HEK293T (cell line): Measurements from ENCODE around the gene EXOSC1.

Source experiments
- CTCF ChIA-PET: fragments of 350-600 bp; formaldehyde crosslinking; extraction: SDS; loops from one replicate; lab custom pipeline; 2021; ENCODE audit warnings: antibody characterized with exemption, inconsistent platforms; lab: Yijun Ruan, JAX
- POLR2A ChIA-PET: fragments of 350-600 bp; formaldehyde crosslinking; extraction: SDS; loops from one replicate; lab custom pipeline; 2020; ENCODE audit warnings: antibody characterized with exemption, inconsistent platforms; lab: Yijun Ruan, JAX
- DNase-seq: peaks from one replicate; pipeline ENCODE4 v3.0.0; 2012; ENCODE audit warnings: mixed read lengths; ENCODE audit errors: extremely low spot score
- ARNT ChIP-seq: fragments of 450-650 bp; IDR thresholded peaks from 2 replicates; pipeline ENCODE4 v1.6.1; 2017; ENCODE audit warnings: mild to moderate bottlenecking
- BHLHE40 ChIP-seq: fragments of 450-650 bp; IDR thresholded peaks from 2 replicates; pipeline ENCODE4 v1.6.1; 2016; ENCODE audit warnings: mild to moderate bottlenecking, moderate library complexity, borderline replicate concordance
- CTBP1 ChIP-seq: fragments of 450-650 bp; IDR thresholded peaks from 2 replicates; pipeline ENCODE4 v1.6.1; 2016; ENCODE audit warnings: borderline replicate concordance
- ELF4 ChIP-seq: fragments of 450-650 bp; IDR thresholded peaks from 2 replicates; pipeline ENCODE4 v1.6.1; 2017; ENCODE audit warnings: antibody characterized with exemption
- FOXA1 ChIP-seq: fragments of 450-650 bp; IDR thresholded peaks from 2 replicates; pipeline ENCODE4 v1.6.1; 2016; ENCODE audit warnings: mild to moderate bottlenecking
- FOXK2 ChIP-seq: fragments of 450-650 bp; IDR thresholded peaks from 2 replicates; pipeline ENCODE4 v1.6.1; 2016; ENCODE audit warnings: mild to moderate bottlenecking
- FOXM1 ChIP-seq: fragments of 450-650 bp; IDR thresholded peaks from 2 replicates; pipeline ENCODE4 v1.6.1; 2017; ENCODE audit warnings: mild to moderate bottlenecking, borderline replicate concordance
- HDGF ChIP-seq: fragments of 450-650 bp; IDR thresholded peaks from 2 replicates; pipeline ENCODE4 v1.6.1; 2017; ENCODE audit warnings: antibody characterized with exemption, borderline replicate concordance
- L3MBTL2 ChIP-seq: fragments of 450-650 bp; conservative IDR thresholded peaks from 2 replicates; pipeline ENCODE4 v1.6.1; 2016; ENCODE audit warnings: mild to moderate bottlenecking
- LEF1 ChIP-seq: fragments of 450-650 bp; IDR thresholded peaks from 2 replicates; pipeline ENCODE4 v1.6.1; 2017; ENCODE audit warnings: mild to moderate bottlenecking, borderline replicate concordance
- NFRKB ChIP-seq: fragments of 450-650 bp; IDR thresholded peaks from 2 replicates; pipeline ENCODE4 v1.6.1; 2016; ENCODE audit warnings: mild to moderate bottlenecking, moderate library complexity
- SP1 ChIP-seq: fragments of 450-650 bp; IDR thresholded peaks from 2 replicates; pipeline ENCODE4 v1.6.1; 2017
- SUZ12 ChIP-seq: fragments of 450-650 bp; IDR thresholded peaks from 2 replicates; pipeline ENCODE4 v1.6.1; 2016; ENCODE audit warnings: mild to moderate bottlenecking
- TARDBP ChIP-seq: fragments of 450-650 bp; IDR thresholded peaks from 2 replicates; pipeline ENCODE4 v1.6.1; 2016
- ZNF384 ChIP-seq: fragments of 450-650 bp; IDR thresholded peaks from 2 replicates; pipeline ENCODE4 v1.6.1; 2016
- TF ChIP-seq, protein P1 (sequence below): fragments of 450-650 bp; IDR thresholded peaks from 2 replicates; pipeline ENCODE4 v1.6.1; 2016

The EXOSC1 gene

DNA sequence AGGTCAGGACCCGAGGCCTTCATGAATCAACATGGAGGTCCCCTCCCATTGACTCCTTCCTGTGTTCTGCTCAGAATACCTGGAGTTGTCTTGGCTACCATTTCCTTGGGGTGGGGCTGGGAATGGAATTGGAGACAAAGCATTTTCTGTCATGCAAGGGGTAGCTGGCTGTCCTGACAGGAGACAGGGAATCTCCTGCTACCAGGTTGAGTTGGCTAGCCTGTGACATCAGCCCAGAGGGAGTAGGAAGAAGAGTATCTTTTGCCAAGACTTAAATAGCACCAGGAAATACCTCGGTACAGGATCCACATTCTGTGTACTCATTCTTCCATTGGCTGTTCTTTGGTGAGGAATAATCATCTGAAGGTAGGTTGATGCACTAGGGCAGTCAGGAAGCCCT, 5.0 kb upstream of the EXOSC1 start:
- POLR2A ChIA-PET = no interaction called here

DNA sequence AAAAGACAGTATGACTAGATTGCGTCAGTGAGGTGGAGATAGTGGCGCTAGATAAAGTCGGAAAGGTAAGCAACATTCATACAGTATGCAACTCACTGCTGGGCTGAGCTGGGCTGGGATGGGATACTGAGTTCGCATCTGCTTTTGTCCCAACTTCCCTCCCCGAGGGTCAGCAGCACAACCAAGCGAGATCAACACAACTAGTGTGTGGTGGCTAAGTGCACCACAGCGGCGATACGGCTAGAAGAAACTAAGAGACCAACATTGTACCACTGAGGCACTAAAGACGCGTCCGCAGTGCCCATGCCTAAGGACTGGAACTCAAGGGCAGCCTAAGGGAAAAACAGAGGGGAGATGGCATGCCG, 467 bp downstream of the EXOSC1 start:
- ChIA-PET CTCF (no interaction called here), POLR2A (interaction anchor here (0.6 to 1.3 kb wide), 5 partner anchors 11 to 44 kb away, joined by 3 to 4 read pairs (median 3); partner anchors contain the start of gene RRP12)

More for the DNA sequence above, 5.0 kb upstream of the EXOSC1 start:
- TF ChIP-seq ZNF384 (no peak), SP1 (no peak), SUZ12 (no peak), FOXA1 (no peak), FOXM1 (no peak), ARNT (no peak), BHLHE40 (no peak), TARDBP (no peak), FOXK2 (no peak)
- TF ChIP-seq, protein P1, sequence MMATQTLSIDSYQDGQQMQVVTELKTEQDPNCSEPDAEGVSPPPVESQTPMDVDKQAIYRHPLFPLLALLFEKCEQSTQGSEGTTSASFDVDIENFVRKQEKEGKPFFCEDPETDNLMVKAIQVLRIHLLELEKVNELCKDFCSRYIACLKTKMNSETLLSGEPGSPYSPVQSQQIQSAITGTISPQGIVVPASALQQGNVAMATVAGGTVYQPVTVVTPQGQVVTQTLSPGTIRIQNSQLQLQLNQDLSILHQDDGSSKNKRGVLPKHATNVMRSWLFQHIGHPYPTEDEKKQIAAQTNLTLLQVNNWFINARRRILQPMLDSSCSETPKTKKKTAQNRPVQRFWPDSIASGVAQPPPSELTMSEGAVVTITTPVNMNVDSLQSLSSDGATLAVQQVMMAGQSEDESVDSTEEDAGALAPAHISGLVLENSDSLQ = no peak
- DNase-seq = no peak
- CTCF ChIA-PET = no interaction called here

DNA sequence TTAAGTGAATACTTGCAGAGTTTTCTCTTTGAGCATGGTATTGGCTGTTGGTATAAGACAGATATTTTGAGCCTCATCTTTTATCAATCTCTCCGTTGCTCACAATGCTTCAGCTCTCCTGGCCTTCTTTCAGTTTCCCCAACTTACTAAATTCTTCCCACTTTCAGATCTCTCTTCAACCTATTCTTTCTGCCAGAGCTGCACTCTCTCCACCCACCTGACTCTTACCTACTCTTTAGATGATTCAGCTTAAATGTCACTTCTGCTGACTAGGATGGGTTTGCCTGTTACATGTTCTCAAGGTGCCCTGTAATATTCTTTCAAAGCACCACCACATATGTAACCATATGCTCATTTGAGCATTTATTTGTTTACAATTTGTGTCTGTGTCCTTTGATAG, 1.6 kb downstream of the EXOSC1 start:
- CTCF ChIA-PET = no interaction called here
- no peak for DNase-seq
- POLR2A ChIA-PET = no interaction called here
- no peak for TF ChIP-seq CTBP1

More for the DNA sequence above, 467 bp downstream of the EXOSC1 start:
- TF ChIP-seq CTBP1 = no peak
- TF ChIP-seq L3MBTL2 = no peak
- TF ChIP-seq, protein P1 = no peak
- no peak for TF ChIP-seq SUZ12
- TF ChIP-seq SP1 = no peak
- no peak for TF ChIP-seq BHLHE40
- TF ChIP-seq LEF1 = no peak
- no peak for DNase-seq

DNA sequence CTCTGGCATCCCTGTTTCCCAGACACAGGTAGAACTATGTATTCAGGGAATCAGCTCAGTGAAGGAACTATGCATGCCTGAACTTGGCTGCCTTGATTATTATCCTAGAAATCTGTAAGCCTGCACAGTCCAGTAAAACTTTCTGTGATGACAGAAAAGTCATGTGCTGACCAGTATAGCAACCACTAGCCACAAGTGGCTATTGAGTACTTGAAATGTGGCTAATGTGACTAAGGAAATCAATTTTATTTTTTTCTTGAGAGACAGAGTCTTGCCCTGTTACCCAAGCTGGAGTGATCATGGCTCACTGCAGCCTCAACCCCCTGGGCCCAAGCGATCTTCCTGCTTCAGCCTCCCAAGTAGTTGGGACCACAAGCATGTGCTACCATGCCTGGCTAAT, 3.5 kb downstream of the EXOSC1 start:
- ChIA-PET CTCF (interaction anchor here (0.5 to 1.1 kb wide), 2 partner anchors 92 to 104 kb away, joined by 3 to 4 read pairs; no protein-coding TSS in a partner anchor), POLR2A (no interaction called here)
- TF ChIP-seq BHLHE40 = no peak
- TF ChIP-seq ARNT = no peak
- TF ChIP-seq SP1 = no peak
- no peak for TF ChIP-seq FOXK2
- no peak for TF ChIP-seq HDGF
- no peak for TF ChIP-seq FOXM1
- no peak for TF ChIP-seq SUZ12
- no peak for TF ChIP-seq NFRKB
- no peak for TF ChIP-seq CTBP1
- DNase-seq = no peak

DNA sequence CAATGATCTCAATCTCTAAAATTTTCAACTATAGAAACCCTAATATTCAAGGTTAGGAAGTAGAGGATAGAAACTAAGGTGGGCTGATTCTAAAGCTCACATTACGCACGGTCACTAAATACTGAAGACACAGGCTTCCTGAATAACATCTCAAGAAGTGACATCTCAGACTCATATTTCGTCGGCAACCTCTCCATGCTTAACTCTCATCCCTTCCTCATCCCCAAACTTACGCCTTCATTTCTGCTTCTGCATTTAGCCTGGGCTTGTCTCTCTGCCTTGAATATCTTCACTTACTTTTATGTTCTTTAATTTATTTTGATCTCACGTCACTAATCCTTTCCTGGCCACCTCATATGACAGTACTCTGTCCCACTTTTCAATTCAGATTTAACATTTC, 10.6 kb downstream of the EXOSC1 start:
- TF ChIP-seq ELF4 (no peak), NFRKB (no peak)
- ChIA-PET CTCF (interaction anchor here (0.7 kb wide), 1 partner anchor 1069 kb away, joined by 3 read pairs; no protein-coding TSS in a partner anchor), POLR2A (interaction anchor here (1.4 to 2.0 kb wide), 3 partner anchors 10 to 34 kb away, joined by 3 to 6 read pairs (median 6); partner anchors contain the start of gene RRP12)
- DNase-seq = no peak

DNA sequence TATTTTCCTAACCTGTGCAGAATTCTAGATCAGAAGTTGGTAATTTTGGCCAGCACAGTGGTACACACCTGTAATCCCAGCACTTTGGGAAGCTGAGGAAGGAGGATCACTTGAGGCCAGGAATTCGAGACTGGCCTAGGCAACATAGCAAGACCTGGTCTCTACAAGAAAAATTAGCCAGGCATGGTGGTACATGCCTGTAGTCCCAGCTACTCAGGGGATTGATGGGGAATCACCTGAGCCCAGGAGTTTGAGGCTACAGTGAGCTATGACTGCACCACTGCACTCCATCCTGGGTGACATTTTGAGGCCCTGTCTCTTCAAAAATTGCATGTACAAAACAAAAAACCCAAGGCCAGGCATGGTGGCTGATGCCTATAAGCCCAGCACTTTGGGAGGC, 11.2 kb downstream of the EXOSC1 start:
- ChIA-PET POLR2A (interaction anchor here (0.9 to 2.0 kb wide), 5 partner anchors 10 to 34 kb away, joined by 3 to 6 read pairs (median 4); partner anchors contain the start of gene RRP12), CTCF (interaction anchor here (0.7 to 1.3 kb wide), 3 partner anchors 28 to 1069 kb away, joined by 3 to 6 read pairs (median 5); partner anchors contain the start of gene RRP12)
- TF ChIP-seq FOXA1 (no peak), BHLHE40 (no peak), FOXK2 (no peak), NFRKB (no peak), SUZ12 (no peak), HDGF (no peak), CTBP1 (no peak), ZNF384 (no peak), LEF1 (no peak), L3MBTL2 (no peak), FOXM1 (no peak), ARNT (no peak), SP1 (no peak), TARDBP (no peak), ELF4 (no peak)
- TF ChIP-seq, protein P1 = no peak
- no peak for DNase-seq

DNA sequence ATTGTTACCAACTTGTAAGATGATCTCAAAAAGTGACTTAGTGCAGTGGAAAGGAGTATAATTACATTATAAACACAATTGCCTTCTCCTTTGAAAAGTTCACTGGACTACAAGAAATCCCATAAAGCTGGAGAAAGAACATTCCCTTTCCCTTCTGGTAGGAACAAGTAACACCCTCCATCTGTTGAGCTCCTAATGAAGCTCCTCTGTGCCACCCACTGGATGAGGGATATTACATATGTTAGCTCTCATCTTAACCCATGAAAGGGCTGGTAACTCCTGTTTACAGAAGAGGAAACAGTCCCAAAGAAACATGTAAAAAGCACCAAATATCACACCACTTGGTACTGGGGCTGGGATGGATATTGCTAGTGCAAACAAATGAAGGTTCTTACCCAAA, 11.8 kb downstream of the EXOSC1 start:
- ChIA-PET POLR2A (interaction anchor here (0.5 to 2.0 kb wide), 7 partner anchors 11 to 160 kb away, joined by 3 to 6 read pairs (median 4); partner anchors contain the start of gene RRP12), CTCF (interaction anchor here (1.1 to 1.3 kb wide), 3 partner anchors 11 to 33 kb away, joined by 3 to 6 read pairs (median 5); partner anchors contain the start of gene RRP12)
- DNase-seq = no peak
- no peak for TF ChIP-seq FOXK2
- TF ChIP-seq SP1 = no peak
- TF ChIP-seq L3MBTL2 = no peak
- no peak for TF ChIP-seq ZNF384
- no peak for TF ChIP-seq FOXM1
- TF ChIP-seq BHLHE40 = no peak
- TF ChIP-seq NFRKB = no peak
- no peak for TF ChIP-seq HDGF
- TF ChIP-seq SUZ12 = no peak
- TF ChIP-seq, protein P1 = no peak
- no peak for TF ChIP-seq ARNT
- no peak for TF ChIP-seq LEF1
- TF ChIP-seq CTBP1 = no peak
- no peak for TF ChIP-seq FOXA1
- TF ChIP-seq ELF4 = no peak
- no peak for TF ChIP-seq TARDBP
